IPS-20b (cell line): ENCODE measurements around the gene FBXO24.
A peak's percentile ranks its signal among the peaks of the same experiment; 100 is the strongest.
"Not testable (repeated sequence)": the region's sequence is repeated elsewhere in the genome, so short reads cannot be mapped to it uniquely, and the experiment has no call there.

Source experiments
- H3K27ac ChIP-seq: one replicate; pipeline ENCODE4 v1.5.1; 2013; ENCODE audit warnings: low read length
- H3K27me3 ChIP-seq: 2 replicates; pipeline ENCODE4 v1.6.1; 2013; ENCODE audit warnings: mild to moderate bottlenecking, low read length, inconsistent platforms; ENCODE audit not compliant: insufficient read depth
- H3K36me3 ChIP-seq: 2 replicates; pipeline ENCODE4 v1.6.1; 2013; ENCODE audit warnings: low read depth, mild to moderate bottlenecking, inconsistent platforms, low read length, moderate library complexity; ENCODE audit not compliant: insufficient read depth
- H3K4me1 ChIP-seq: 2 replicates; pipeline ENCODE4 v1.6.1; 2013; ENCODE audit warnings: mild to moderate bottlenecking, control low read depth, inconsistent platforms, low read length, moderate library complexity; ENCODE audit not compliant: insufficient read depth
- H3K4me3 ChIP-seq: 2 replicates; pipeline ENCODE4 v1.5.1; 2013; ENCODE audit warnings: mild to moderate bottlenecking, low read length, inconsistent platforms
- H3K9ac ChIP-seq: 2 replicates; pipeline ENCODE4 v1.6.1; 2013; ENCODE audit warnings: low read depth, mild to moderate bottlenecking, inconsistent platforms, low read length, moderate library complexity
- H3K9me3 ChIP-seq: 2 replicates; pipeline ENCODE4 v1.6.1; 2013; ENCODE audit warnings: mild to moderate bottlenecking, low read depth, low read length, inconsistent platforms; ENCODE audit not compliant: insufficient read depth

Gene FBXO24

DNA sequence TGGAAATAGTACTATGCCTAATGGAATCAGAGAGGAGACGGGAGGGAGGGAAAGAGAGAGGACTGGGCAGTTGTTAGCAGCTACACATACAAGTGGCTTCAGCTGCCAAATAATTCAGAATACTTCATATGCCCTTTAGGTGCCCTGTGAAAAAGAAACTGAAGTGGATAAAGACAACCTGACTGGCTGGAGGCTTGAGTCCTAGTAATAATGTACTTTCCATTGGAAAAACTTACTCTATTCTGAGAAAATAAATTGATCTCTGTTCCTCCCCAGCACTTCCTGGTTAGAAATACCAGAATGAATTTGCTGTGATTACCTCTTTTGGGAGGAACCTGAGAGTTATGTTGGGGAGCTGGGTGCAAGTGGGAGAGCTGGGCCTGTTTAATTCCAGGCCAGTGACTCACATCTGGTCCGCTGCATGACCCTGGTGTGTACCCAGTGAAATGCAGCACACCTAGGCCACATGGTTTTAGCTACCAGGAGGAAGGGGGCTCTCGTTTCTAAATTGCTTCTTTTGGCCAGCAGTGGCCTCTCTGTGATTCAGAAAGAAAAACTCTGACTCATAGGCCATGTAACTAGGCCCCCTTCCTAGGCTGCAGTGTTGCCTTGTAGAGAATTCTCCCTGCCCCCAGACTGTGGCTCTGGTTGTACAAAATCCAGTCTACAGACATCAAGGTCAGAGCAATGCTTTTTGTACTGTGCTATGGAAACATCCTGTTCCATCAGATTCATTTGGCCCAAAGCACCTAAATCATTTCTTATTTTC is 40.6 kb upstream of the FBXO24 start:
- H3K9ac ChIP-seq: peak overlapping the region; percentile 35
- H3K4me1 ChIP-seq: peaks cover 56% of the 10 kb centered on the region

DNA sequence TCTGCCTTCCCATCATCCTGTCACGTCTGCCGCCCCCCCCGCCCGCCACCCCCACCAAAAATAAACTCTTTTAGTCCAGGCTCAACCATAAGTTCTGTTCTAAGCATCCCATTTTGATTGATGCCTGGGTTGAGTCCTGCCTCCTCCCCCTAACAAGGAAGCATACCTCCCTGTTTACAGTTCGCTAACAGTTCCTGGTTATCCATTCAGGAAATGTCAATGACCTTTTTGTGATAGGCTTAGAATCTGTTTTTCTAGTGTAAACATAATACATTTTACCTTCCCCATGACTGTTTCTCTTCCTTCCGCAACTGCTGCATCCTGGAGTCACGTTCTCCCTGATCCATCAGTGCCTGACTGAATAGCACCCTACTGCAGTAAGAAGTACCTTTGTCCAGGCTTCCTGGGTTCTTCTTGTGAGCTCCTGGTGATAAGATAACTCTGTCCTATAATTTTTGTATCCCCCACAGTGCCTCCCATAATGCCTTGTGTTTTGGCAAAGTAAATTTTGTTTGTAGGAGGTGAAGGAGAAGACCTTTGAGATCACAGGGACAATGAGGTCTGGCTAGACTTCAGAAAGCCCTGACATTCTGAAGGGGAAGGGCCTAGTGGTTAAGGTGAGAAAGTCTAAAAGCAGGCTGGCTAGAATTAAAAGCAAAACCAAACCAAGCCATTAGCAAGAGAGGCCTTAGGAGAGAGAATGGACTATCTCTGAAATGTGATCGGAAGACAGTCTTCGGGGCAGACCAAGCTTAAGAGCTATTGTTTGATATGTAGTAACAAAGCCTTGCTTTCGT is 39.8 kb upstream of the FBXO24 start:
- Histone ChIP-seq H3K4me1 (peaks cover 52% of the 10 kb centered on the region), H3K9ac (peak overlapping the region; percentile 35; the same call in 1 of the 2 replicates), H3K36me3 (peaks cover 6% of the 10 kb centered on the region), H3K27ac (no peak overlapping the region), H3K9me3 (no peaks in the 10 kb centered on the region), H3K4me3 (no peak overlapping the region), H3K27me3 (peaks cover 1% of the 10 kb centered on the region; the same call in 1 of the 2 replicates)

More for the DNA sequence above, 40.6 kb upstream of the FBXO24 start:
- no peaks in the 10 kb centered on the region for H3K9me3 ChIP-seq
- no peak overlapping the region for H3K4me3 ChIP-seq
- peaks cover 4% of the 10 kb centered on the region for H3K36me3 ChIP-seq
- no peak overlapping the region for H3K27ac ChIP-seq
- H3K27me3 ChIP-seq: peaks cover 8% of the 10 kb centered on the region; the same call in 1 of the 2 replicates

DNA sequence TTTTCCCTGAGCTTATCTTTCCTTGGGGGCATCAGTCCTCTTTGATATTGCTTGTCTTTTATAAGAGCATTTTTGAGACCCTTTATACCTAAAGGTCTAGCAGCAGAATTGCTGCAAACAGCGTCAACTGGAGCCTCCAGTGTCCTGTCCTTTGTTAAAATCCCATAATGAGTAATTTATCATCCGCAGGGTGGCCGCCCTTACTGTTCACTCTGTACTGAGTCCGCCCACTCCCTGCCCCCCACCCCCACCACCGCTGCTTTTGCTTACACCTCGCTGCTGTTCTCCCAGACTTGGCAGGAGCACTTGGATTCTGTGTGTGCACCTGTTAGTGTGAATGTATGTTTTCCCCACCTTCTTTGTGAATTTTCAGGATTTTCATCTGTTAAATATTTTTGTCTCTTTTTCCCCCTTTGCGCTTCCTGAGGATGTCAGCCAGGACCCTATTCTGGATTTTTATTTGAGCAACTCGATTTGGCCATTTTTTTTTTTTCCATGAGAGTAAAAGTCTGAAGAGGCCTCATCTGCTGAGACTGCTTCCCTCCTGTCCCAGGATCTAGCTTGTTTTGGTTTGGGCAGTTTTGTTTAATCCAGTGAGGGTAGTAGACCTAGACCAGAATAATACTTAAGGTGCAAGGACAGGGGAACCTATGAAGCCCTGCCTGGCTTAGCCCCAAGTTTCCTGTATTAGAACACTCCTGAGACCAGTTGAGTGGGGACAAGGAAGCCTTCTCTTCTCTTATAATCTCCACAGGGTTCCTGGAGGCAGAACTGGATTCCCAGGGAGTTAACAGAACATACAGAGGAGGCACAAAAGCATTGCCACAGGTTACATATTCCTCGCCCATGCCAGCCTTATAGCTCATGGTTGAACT is 39.0 kb upstream of the FBXO24 start:
- Histone ChIP-seq H3K27me3 (no peaks in the 10 kb centered on the region), H3K4me1 (peaks cover 48% of the 10 kb centered on the region), H3K27ac (no peak overlapping the region), H3K9me3 (no peaks in the 10 kb centered on the region), H3K9ac (peak overlapping the region; percentile 3), H3K36me3 (peaks cover 7% of the 10 kb centered on the region), H3K4me3 (no peak overlapping the region)

DNA sequence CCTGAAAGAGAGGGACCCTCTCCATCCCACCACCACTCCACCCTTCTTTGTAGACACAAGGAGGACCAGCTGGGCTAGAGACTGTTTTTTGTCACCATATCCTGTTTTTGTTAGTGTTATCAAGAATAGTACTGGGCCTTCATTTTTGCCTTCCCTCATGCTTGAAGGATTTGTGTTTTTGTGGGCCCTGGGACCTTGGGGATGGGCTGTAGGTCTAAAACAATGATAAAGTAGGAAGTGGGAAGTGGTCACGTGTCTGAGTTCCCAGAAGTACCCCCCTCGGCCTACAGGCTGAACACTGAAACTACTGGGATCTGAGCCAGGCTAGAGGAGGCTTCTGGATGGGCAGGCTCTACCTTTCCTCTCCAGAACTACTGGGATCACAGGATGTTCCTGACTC is 38.3 kb upstream of the FBXO24 start:
- Histone ChIP-seq H3K9me3 (no peaks in the 10 kb centered on the region), H3K36me3 (peaks cover 14% of the 10 kb centered on the region), H3K9ac (no peak overlapping the region), H3K4me3 (no peak overlapping the region), H3K4me1 (peaks cover 42% of the 10 kb centered on the region), H3K27ac (no peak overlapping the region), H3K27me3 (no peaks in the 10 kb centered on the region)

DNA sequence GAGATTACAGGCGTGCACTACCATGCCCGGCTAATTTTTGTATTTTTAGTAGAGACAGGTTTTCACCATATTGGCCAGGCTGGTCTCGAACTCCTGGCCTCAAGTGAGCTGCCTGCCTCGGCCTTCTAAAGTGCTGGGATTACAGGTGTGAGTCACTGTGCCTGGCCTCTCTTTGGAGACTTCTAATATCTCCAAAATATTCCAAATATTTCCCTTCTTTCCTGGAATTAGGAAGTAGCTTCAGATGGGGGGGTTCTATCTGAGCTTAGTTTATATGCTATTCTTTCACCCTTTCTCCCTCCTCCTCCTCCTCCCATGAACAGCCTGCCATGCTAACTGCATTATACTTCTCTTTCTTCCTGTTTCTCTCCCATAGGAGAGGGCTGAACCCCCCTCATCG is 37.7 kb upstream of the FBXO24 start:
- H3K27ac ChIP-seq, H3K27me3 ChIP-seq, H3K9ac ChIP-seq, H3K9me3 ChIP-seq, H3K4me3 ChIP-seq: not testable (repeated sequence)
- peaks cover 39% of the 10 kb centered on the region for H3K4me1 ChIP-seq
- H3K36me3 ChIP-seq: peaks cover 20% of the 10 kb centered on the region

DNA sequence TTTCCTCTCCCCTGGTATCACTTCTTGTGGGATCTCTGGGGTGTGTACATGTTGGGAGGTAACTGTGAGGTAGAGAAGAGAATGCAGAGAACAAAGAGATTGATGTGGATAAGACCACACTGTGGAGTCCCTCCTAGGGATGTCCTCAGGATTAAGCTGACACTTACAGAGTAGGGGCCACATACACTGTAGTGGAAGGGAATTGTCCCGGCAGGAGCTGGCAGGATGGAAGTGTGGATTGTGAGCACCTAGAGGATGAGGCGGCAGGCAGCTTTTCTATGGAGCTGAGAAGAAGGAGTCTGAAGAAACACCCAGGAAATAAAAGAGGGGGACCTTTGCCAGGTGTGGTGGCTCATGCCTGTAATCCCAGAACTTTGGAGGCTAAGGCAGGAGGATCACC is 33.6 kb upstream of the FBXO24 start:
- no peak overlapping the region for H3K4me3 ChIP-seq
- peaks cover 40% of the 10 kb centered on the region for H3K36me3 ChIP-seq
- peaks cover under 1% of the 10 kb centered on the region; the same call in 1 of the 2 replicates for H3K4me1 ChIP-seq
- no peaks in the 10 kb centered on the region for H3K27me3 ChIP-seq
- H3K9ac ChIP-seq: no peak overlapping the region
- H3K27ac ChIP-seq: no peak overlapping the region
- H3K9me3 ChIP-seq: no peaks in the 10 kb centered on the region

DNA sequence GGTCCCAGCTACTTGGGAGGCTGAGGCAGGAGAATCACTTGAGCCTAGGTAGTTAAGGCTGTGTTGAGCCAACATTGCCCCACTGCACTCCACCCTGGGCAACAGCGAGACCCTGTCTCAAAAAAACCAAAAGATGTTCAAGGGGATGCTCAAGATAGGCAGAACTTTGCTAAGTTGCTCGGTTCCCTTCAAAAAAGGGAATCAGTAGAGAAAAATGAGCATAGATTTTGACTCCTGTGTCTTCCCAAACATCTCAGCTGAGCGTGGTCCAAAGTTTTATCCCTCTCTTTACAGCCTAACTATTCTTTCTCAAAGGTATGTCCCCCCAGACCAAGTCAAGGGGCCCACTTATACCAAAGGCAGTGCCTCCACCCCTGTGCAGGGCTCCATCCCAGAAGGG is 33.1 kb upstream of the FBXO24 start:
- H3K4me3 ChIP-seq: no peak overlapping the region
- no peaks in the 10 kb centered on the region for H3K27me3 ChIP-seq
- H3K9me3 ChIP-seq: no peaks in the 10 kb centered on the region
- no peak overlapping the region for H3K27ac ChIP-seq
- peaks cover 40% of the 10 kb centered on the region for H3K36me3 ChIP-seq
- H3K9ac ChIP-seq: no peak overlapping the region
- no peaks in the 10 kb centered on the region for H3K4me1 ChIP-seq

DNA sequence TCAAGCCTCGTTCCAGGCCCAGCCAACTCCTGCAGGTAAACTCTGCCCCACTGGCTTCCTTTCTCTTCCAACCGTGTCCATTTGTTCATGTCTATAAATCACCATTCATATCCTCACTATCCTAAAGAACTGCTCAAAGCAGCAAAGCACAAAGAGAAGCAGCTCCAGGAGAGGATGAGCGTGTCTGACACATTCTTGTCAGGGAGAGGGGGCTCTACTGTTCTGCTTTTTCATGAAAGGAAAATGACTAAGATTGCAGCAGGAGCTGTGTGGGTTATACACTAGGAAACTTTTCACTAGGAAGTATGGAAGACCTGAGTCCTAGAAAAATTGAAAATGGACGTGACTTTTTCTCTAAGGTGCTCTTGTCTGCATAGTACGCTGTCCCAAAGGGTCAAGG is 30.4 kb upstream of the FBXO24 start:
- Histone ChIP-seq H3K9me3 (no peaks in the 10 kb centered on the region), H3K27ac (no peak overlapping the region), H3K4me3 (no peak overlapping the region), H3K36me3 (peaks cover 34% of the 10 kb centered on the region), H3K27me3 (no peaks in the 10 kb centered on the region), H3K9ac (no peak overlapping the region), H3K4me1 (no peaks in the 10 kb centered on the region)

DNA sequence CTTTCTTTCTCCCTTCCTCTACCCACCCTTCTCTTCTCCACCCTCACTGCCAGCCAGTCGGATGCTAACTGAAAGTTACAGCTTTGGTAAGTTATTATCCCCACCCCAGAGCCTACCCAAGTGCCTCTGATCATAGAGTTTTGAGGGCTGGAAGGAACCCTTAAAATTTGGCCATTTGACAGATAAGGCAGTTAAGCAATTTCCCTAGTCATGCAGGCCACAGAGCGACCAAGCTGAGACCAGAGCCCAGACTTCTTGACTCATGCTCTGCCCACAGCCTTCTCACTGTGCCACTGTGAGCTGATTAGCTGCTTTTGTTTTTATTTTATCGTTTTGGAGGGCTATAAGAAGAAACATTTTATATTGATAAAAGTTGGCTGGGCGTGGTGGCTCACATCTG is 29.6 kb upstream of the FBXO24 start:
- H3K4me1 ChIP-seq: no peaks in the 10 kb centered on the region
- no peak overlapping the region for H3K27ac ChIP-seq
- H3K36me3 ChIP-seq: peaks cover 34% of the 10 kb centered on the region
- no peaks in the 10 kb centered on the region for H3K9me3 ChIP-seq
- no peak overlapping the region for H3K4me3 ChIP-seq
- no peaks in the 10 kb centered on the region for H3K27me3 ChIP-seq
- no peak overlapping the region for H3K9ac ChIP-seq

DNA sequence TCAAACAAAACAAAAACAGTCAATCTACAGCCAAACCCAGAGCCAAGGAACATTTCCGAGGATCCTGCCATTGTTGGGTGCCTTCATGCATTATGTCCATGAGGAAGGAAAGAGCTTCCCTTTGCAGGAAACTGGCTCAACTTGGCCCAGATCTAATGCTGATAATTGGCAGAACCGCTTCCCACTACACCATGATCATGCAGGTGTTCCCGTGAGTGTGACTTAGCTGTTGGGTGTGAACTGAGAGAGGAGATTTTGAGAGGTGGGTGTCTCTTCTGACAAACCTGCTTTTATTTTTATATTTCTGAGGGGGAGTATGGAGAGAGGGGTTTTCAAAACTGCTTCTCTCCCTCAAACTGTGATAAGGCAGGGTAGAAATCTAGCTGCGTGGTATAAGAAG is 27.0 kb upstream of the FBXO24 start:
- H3K27me3 ChIP-seq: no peaks in the 10 kb centered on the region
- H3K27ac ChIP-seq: no peak overlapping the region
- H3K9me3 ChIP-seq: no peaks in the 10 kb centered on the region
- no peak overlapping the region for H3K4me3 ChIP-seq
- peaks cover 17% of the 10 kb centered on the region for H3K36me3 ChIP-seq
- no peak overlapping the region for H3K9ac ChIP-seq
- no peaks in the 10 kb centered on the region for H3K4me1 ChIP-seq

DNA sequence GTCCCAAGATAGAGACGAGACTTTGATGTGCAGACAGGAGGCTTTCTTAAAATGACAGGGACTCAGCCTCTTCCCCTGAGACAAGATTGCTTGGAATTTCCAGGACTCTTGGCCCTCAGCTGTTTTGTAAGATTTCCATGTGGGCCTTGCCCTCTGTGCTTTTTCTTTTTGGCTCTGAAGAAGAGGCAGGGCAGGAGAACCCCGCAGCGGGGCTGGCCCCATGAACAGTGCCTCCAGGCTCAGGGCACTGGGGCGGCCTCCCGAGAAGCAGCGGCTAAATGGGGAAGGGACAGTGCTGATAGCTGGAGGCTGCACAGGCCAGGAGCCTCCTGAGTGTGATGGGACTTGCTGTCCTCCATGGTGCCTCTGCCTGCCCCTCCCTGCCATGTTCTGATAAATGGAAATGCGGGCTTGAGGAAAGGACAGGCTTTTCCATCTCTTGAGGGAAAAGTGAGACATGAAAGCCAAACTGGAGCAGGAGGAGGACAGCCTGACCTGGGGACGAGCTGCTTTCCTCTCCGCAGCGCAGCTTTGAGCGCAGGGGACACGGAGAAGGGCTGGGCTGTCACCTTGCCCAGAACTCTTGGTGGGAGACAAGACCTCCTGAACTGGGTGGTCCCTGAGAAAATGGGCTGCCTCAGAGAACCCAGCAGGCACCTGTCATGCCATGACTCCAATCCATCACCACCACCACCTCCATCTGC is 24.5 kb upstream of the FBXO24 start:
- H3K9me3 ChIP-seq: no peaks in the 10 kb centered on the region
- H3K9ac ChIP-seq: no peak overlapping the region
- no peaks in the 10 kb centered on the region for H3K27me3 ChIP-seq
- no peak overlapping the region for H3K27ac ChIP-seq
- no peaks in the 10 kb centered on the region for H3K4me1 ChIP-seq
- H3K4me3 ChIP-seq: no peak overlapping the region
- peaks cover 4% of the 10 kb centered on the region; the same call in 1 of the 2 replicates for H3K36me3 ChIP-seq
